Lower leg skin (tissue), 3 donors: Measurements from ENCODE around the gene VPS18.

ENCODE experiments used
- POLR2A ChIP-seq, 2 donors: fragments of 450-650 bp; IDR thresholded peaks; one replicate each; pipeline ENCODE4 v1.6.1; 2016 to 2017; ENCODE audit warnings: antibody characterized with exemption in 2 of 2, mild to moderate bottlenecking in 1 of 2, moderate library complexity in 1 of 2
- TF ChIP-seq, protein P1 (sequence below), 3 donors: fragments of 450-650 bp; IDR thresholded peaks; one replicate each; pipeline ENCODE4 v1.5.1; 2016; ENCODE audit warnings: antibody characterized with exemption in 3 of 3, mild to moderate bottlenecking in 3 of 3, moderate library complexity in 2 of 3

- TF ChIP-seq, protein P1, sequence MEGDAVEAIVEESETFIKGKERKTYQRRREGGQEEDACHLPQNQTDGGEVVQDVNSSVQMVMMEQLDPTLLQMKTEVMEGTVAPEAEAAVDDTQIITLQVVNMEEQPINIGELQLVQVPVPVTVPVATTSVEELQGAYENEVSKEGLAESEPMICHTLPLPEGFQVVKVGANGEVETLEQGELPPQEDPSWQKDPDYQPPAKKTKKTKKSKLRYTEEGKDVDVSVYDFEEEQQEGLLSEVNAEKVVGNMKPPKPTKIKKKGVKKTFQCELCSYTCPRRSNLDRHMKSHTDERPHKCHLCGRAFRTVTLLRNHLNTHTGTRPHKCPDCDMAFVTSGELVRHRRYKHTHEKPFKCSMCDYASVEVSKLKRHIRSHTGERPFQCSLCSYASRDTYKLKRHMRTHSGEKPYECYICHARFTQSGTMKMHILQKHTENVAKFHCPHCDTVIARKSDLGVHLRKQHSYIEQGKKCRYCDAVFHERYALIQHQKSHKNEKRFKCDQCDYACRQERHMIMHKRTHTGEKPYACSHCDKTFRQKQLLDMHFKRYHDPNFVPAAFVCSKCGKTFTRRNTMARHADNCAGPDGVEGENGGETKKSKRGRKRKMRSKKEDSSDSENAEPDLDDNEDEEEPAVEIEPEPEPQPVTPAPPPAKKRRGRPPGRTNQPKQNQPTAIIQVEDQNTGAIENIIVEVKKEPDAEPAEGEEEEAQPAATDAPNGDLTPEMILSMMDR (IDR thresholded peaks at IDR 0.05), result no peak
- no peak for TF ChIP-seq POLR2A (IDR thresholded peaks at IDR 0.05)
These were observed 47.4 kb upstream of the VPS18 start for GRCh38 chr15:40846841-40847222.
